ENCODE data around the gene CYTH3. TPM values are rescaled to one million over a fixed set of nuclear protein-coding genes. Genes with fewer than 3 reads are reported as not detected.
"Not testable (repeated sequence)": the region's sequence is repeated elsewhere in the genome, so short reads cannot be mapped to it uniquely, and the experiment has no call there.

CYTH3 gene
- total RNA-seq, 3 donors from 2014 or later (not counting 1 experiment from before 2014, with no cell fraction given) = 7.7 to 42.6 (median 13.6) TPM

DNA sequence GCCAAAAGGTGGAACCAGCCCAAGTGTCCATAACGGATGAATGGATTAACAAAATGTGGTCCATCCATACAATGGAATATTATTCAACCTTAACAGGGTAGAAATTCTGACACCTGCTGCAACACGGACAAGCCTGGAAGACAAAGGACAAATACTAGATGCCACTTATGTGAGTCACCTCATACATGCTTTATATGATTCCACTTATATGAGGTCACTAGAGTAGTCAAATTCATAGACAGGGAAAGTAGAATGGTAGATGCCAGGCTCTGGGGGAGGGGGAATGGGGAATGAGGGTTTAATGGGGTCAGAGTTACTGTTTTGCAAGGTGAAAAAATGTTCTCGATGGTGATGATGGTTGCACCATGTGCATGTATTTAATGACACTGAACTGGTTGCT, 34.0 kb upstream of the CYTH3 start:
- intact Hi-C loops (cut with micrococcal nuclease) = no loop called here
- Histone ChIP-seq H3K27me3 (ENCODE audit: control insufficient read depth, insufficient read depth, low read length) (no peaks in the 10 kb centered on the region), H3K36me3 (ENCODE audit: control insufficient read depth, insufficient read depth, low read length) (no peaks in the 10 kb centered on the region), H3K4me1 (ENCODE audit: control insufficient read depth, insufficient read depth, low read length) (no peaks in the 10 kb centered on the region), H3K9me3 (ENCODE audit: control insufficient read depth, insufficient read depth, low read length) (no peaks in the 10 kb centered on the region), H3K4me3 (ENCODE audit: low read length) (no peak overlapping the region), H3K27ac (ENCODE audit: low read length) (no peak overlapping the region)
- Mint-ChIP-seq H3K4me3 (no peak overlapping the region), H3K9me3 (no peaks in the 10 kb centered on the region), H3K27ac (no peak overlapping the region), H3K36me3 (no peaks in the 10 kb centered on the region), H3K27me3 (ENCODE audit: low read depth in 2 of 2) (no peaks in the 10 kb centered on the region), H3K4me1 (no peaks in the 10 kb centered on the region)
- DNase-seq = no peak
- no peak for ATAC-seq
- 90% methylated on average over 2 of the region's 3 CpGs for WGBS (ENCODE audit: insufficient coverage)
- TF ChIP-seq, protein P1, sequence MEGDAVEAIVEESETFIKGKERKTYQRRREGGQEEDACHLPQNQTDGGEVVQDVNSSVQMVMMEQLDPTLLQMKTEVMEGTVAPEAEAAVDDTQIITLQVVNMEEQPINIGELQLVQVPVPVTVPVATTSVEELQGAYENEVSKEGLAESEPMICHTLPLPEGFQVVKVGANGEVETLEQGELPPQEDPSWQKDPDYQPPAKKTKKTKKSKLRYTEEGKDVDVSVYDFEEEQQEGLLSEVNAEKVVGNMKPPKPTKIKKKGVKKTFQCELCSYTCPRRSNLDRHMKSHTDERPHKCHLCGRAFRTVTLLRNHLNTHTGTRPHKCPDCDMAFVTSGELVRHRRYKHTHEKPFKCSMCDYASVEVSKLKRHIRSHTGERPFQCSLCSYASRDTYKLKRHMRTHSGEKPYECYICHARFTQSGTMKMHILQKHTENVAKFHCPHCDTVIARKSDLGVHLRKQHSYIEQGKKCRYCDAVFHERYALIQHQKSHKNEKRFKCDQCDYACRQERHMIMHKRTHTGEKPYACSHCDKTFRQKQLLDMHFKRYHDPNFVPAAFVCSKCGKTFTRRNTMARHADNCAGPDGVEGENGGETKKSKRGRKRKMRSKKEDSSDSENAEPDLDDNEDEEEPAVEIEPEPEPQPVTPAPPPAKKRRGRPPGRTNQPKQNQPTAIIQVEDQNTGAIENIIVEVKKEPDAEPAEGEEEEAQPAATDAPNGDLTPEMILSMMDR (IDR thresholded peaks at IDR 0.05) = no peak

DNA sequence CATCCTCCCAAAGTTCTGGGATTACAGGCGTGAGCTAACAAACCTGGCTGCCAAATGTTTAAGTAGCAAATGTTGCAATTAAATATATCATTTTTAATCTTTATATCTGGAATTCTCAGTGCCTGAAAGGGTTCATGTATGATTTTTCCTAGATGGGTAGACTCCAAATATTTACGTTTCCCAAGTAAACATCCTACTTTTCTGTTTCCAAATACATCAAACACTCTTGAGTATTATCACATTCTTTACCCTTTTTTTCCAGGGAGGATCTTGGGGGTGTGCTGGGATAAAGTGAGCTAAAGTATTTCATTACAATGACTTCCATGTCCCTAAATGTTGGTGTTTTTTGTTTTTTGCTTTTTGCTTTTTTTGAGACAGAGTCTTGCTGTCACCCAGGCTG, 32.9 kb upstream of the CYTH3 start:
- H3K4me3 ChIP-seq (ENCODE audit: low read length) = no peak overlapping the region
- intact Hi-C loops (cut with micrococcal nuclease) = no loop called here
- no peaks in the 10 kb centered on the region for H3K27me3 ChIP-seq (ENCODE audit: control insufficient read depth, insufficient read depth, low read length)
- no peak for DNase-seq
- H3K36me3 Mint-ChIP-seq = no peaks in the 10 kb centered on the region
- no peaks in the 10 kb centered on the region for H3K9me3 Mint-ChIP-seq
- H3K4me1 ChIP-seq (ENCODE audit: control insufficient read depth, insufficient read depth, low read length) = no peaks in the 10 kb centered on the region
- WGBS (ENCODE audit: insufficient coverage) = no CpG with 5 or more reads among the region's 2 CpGs
- no peak overlapping the region for H3K27ac Mint-ChIP-seq
- no peaks in the 10 kb centered on the region for H3K36me3 ChIP-seq (ENCODE audit: control insufficient read depth, insufficient read depth, low read length)
- no peak overlapping the region for H3K27ac ChIP-seq (ENCODE audit: low read length)
- H3K4me3 Mint-ChIP-seq = no peak overlapping the region
- ATAC-seq = no peak
- H3K27me3 Mint-ChIP-seq (ENCODE audit: low read depth in 2 of 2) = no peaks in the 10 kb centered on the region
- TF ChIP-seq, protein P1 (IDR thresholded peaks at IDR 0.05) = no peak
- no peaks in the 10 kb centered on the region for H3K9me3 ChIP-seq (ENCODE audit: control insufficient read depth, insufficient read depth, low read length)
- no peaks in the 10 kb centered on the region for H3K4me1 Mint-ChIP-seq

DNA sequence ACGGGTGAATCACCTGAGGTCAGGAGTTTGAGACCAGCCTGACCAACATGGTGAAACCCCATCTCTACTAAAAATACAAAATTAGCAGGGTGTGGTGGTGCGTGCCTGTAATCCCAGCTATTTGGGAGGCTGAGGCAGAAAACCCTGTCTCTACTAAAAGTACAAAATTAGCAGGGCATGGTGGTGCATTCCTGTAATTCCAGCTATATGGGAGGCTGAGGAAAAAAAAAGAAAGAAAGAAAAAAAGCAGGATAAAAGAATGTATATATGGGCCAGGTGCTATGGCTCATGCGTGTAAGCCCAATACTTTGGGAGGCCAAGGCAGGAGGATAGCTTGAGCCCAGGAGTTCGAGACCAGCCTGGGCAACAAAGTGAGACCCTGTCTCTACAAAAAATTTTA, 29.0 kb upstream of the CYTH3 start:
- H3K9me3 ChIP-seq (ENCODE audit: control insufficient read depth, insufficient read depth, low read length); H3K36me3 ChIP-seq (ENCODE audit: control insufficient read depth, insufficient read depth, low read length); H3K9me3 Mint-ChIP-seq; DNase-seq; ATAC-seq; H3K4me3 ChIP-seq (ENCODE audit: low read length); H3K27me3 ChIP-seq (ENCODE audit: control insufficient read depth, insufficient read depth, low read length); intact Hi-C loops (cut with micrococcal nuclease); H3K4me1 ChIP-seq (ENCODE audit: control insufficient read depth, insufficient read depth, low read length); H3K36me3 Mint-ChIP-seq; H3K27ac Mint-ChIP-seq; H3K27ac ChIP-seq (ENCODE audit: low read length); H3K4me1 Mint-ChIP-seq; H3K27me3 Mint-ChIP-seq (ENCODE audit: low read depth in 2 of 2); H3K4me3 Mint-ChIP-seq: not testable (repeated sequence)
- WGBS (ENCODE audit: insufficient coverage) = 81% methylated on average over 3 of the region's 4 CpGs

DNA sequence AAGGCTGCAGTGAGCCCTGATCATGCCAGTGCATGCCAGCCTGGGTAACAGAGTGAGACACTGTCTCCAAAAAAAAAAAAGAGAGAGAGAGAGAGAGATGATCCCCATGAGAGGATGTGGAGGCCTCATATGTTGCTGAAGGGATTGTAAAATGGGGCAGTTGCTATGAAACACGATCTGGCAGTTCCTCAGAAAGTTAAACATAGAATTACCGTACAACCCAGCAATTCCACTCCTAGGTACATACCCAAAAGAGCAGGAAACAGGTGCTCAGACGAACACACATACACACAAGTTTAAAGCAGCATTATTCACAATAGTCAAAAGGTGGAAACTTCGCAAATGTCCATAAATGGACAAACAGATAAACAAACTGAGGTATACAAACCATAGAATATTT, 27.4 kb upstream of the CYTH3 start:
- 68% methylated on average over 4 of the region's 4 CpGs for WGBS (ENCODE audit: insufficient coverage)
- intact Hi-C loops (cut with micrococcal nuclease) = no loop called here

More for the DNA sequence above, 27.4 kb upstream of the CYTH3 start:
- TF ChIP-seq, protein P1 (IDR thresholded peaks at IDR 0.05) = no peak
- Mint-ChIP-seq H3K4me3 (no peak overlapping the region), H3K36me3 (no peaks in the 10 kb centered on the region), H3K4me1 (no peaks in the 10 kb centered on the region), H3K27me3 (ENCODE audit: low read depth in 2 of 2) (no peaks in the 10 kb centered on the region), H3K9me3 (no peaks in the 10 kb centered on the region), H3K27ac (no peak overlapping the region)
- Histone ChIP-seq H3K36me3 (ENCODE audit: control insufficient read depth, insufficient read depth, low read length) (no peaks in the 10 kb centered on the region), H3K4me1 (ENCODE audit: control insufficient read depth, insufficient read depth, low read length) (no peaks in the 10 kb centered on the region), H3K4me3 (ENCODE audit: low read length) (no peak overlapping the region), H3K9me3 (ENCODE audit: control insufficient read depth, insufficient read depth, low read length) (no peaks in the 10 kb centered on the region), H3K27ac (ENCODE audit: low read length) (no peak overlapping the region), H3K27me3 (ENCODE audit: control insufficient read depth, insufficient read depth, low read length) (no peaks in the 10 kb centered on the region)
- no peak for ATAC-seq
- no peak for DNase-seq
